ENCODE measurements around the gene NEDD8.

DNA sequence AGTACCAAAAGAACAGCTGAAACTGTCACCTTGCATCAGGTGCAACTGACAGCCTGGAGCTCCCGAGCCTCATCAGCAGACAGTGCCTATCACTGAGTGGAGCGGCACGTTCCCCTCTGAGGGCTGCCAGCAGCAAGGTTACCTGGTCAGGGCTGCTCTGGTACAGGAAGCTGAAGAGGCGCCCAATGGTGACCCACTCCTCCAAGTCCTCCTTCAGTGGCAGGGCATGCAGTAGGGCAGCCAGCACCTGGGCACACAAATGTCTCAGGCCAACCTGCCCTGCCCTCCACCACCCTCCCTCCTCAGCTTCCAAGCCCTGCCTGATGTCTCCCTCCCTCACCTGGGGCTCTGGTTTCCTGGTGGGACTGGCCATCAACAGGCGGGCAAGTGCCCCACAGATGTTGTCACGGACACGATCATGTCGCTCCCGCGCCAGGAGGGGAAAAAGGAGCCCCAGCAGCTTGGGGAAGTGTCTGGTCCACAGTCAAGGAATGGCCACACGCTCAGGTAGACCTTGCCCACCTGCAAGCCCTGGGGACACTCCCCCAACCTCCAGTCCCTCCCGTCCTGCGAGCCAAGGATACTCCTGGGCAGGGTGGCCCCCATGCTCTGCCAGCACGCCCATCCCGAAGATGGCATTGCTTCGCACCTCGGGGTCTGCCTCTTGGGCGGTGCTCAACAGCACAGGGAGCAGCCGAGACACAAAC is 50.6 kb downstream of the NEDD8 start:
- TF ChIP-seq, protein P1, sequence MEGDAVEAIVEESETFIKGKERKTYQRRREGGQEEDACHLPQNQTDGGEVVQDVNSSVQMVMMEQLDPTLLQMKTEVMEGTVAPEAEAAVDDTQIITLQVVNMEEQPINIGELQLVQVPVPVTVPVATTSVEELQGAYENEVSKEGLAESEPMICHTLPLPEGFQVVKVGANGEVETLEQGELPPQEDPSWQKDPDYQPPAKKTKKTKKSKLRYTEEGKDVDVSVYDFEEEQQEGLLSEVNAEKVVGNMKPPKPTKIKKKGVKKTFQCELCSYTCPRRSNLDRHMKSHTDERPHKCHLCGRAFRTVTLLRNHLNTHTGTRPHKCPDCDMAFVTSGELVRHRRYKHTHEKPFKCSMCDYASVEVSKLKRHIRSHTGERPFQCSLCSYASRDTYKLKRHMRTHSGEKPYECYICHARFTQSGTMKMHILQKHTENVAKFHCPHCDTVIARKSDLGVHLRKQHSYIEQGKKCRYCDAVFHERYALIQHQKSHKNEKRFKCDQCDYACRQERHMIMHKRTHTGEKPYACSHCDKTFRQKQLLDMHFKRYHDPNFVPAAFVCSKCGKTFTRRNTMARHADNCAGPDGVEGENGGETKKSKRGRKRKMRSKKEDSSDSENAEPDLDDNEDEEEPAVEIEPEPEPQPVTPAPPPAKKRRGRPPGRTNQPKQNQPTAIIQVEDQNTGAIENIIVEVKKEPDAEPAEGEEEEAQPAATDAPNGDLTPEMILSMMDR (IDR thresholded peaks at IDR 0.05; ENCODE audit: low read depth, low read length, missing input control), result no peak
- no peak for TF ChIP-seq EGR1 (IDR thresholded peaks at IDR 0.05; ENCODE audit: low read depth in 2 of 2)
- TF ChIP-seq, protein P2, sequence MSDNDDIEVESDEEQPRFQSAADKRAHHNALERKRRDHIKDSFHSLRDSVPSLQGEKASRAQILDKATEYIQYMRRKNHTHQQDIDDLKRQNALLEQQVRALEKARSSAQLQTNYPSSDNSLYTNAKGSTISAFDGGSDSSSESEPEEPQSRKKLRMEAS (IDR thresholded peaks at IDR 0.05), result no peak
- TF ChIP-seq SP1 (IDR thresholded peaks at IDR 0.05), result no peak
- TF ChIP-seq GABPA (IDR thresholded peaks at IDR 0.05 in 1 of 2, conservative IDR thresholded peaks at IDR 0.05 in 1 of 2), result no peak
